Stimulated activated memory B cell treated with anti-CD40 and anti-IgM and Interleukin-4, amounts not matched to agents 10 μg/mL and 1 μg/mL and 100 μg/mL, for 72 hours (primary cell): ENCODE data around the gene PPM1L.

ENCODE experiments used
- ATAC-seq: fragments of 150-1000 bp; cut with Tn5 transposase; 2 replicates; pipeline ENCODE4 v1.10.0; 2021
- H3K27ac Mint-ChIP-seq: one replicate; pipeline ENCODE4 v1.8.0; 2022; ENCODE audit warnings: mild to moderate bottlenecking, mixed read lengths
- H3K27me3 Mint-ChIP-seq: one replicate; pipeline ENCODE4 v1.8.0; 2022; ENCODE audit warnings: mixed read lengths
- H3K36me3 Mint-ChIP-seq: one replicate; pipeline ENCODE4 v1.8.0; 2022; ENCODE audit warnings: mixed read lengths
- H3K4me1 Mint-ChIP-seq: one replicate; pipeline ENCODE4 v1.8.0; 2022; ENCODE audit warnings: mixed read lengths
- H3K4me3 Mint-ChIP-seq: one replicate; pipeline ENCODE4 v1.8.0; 2022; ENCODE audit warnings: mild to moderate bottlenecking, moderate library complexity, mixed read lengths
- H3K9me3 Mint-ChIP-seq: one replicate; pipeline ENCODE4 v1.8.0; 2022; ENCODE audit warnings: mixed read lengths

The PPM1L gene

DNA sequence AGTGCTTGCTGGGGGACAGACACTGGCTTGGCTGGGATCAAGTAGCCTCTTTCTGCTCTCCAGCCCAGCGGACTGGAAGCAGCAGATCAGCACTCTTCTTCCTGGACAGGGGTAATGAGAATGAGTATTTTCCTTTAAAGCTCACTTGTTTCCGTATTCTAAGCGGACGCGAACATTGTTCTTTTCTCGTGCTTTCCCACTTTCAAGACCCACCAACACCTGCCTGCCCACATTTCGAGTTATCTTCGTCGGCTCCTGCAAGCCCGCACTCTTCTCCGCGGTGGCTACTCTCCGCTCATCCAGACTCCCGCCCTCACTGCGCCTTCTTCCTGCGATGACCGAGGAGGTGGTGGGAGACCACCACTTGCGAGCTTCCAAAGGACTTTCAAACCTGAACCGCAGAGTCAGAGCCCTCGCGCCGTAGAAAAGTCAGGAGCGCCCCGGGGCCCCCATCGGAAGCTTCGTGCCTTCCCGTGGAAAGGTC is 1.6 kb upstream of the PPM1L start:
- no peak for ATAC-seq
- peaks cover 39% of the 10 kb centered on the region for H3K4me1 Mint-ChIP-seq
- peak overlapping the region; percentile 94 for H3K4me3 Mint-ChIP-seq
- H3K36me3 Mint-ChIP-seq, result no peaks in the 10 kb centered on the region
- no peaks in the 10 kb centered on the region for H3K9me3 Mint-ChIP-seq
- peaks cover 15% of the 10 kb centered on the region for H3K27me3 Mint-ChIP-seq
- peak overlapping the region; percentile 92 for H3K27ac Mint-ChIP-seq

- Mint-ChIP-seq H3K36me3 (no peaks in the 10 kb centered on the region), H3K27ac (peak overlapping the region; percentile 92), H3K4me1 (peaks cover 45% of the 10 kb centered on the region), H3K4me3 (peak overlapping the region; percentile 94), H3K27me3 (peaks cover 15% of the 10 kb centered on the region), H3K9me3 (no peaks in the 10 kb centered on the region)
- peak; percentile 92 for ATAC-seq
These were observed 930 bp upstream of the PPM1L start for GRCh38 chr3:160754855-160755747.

DNA sequence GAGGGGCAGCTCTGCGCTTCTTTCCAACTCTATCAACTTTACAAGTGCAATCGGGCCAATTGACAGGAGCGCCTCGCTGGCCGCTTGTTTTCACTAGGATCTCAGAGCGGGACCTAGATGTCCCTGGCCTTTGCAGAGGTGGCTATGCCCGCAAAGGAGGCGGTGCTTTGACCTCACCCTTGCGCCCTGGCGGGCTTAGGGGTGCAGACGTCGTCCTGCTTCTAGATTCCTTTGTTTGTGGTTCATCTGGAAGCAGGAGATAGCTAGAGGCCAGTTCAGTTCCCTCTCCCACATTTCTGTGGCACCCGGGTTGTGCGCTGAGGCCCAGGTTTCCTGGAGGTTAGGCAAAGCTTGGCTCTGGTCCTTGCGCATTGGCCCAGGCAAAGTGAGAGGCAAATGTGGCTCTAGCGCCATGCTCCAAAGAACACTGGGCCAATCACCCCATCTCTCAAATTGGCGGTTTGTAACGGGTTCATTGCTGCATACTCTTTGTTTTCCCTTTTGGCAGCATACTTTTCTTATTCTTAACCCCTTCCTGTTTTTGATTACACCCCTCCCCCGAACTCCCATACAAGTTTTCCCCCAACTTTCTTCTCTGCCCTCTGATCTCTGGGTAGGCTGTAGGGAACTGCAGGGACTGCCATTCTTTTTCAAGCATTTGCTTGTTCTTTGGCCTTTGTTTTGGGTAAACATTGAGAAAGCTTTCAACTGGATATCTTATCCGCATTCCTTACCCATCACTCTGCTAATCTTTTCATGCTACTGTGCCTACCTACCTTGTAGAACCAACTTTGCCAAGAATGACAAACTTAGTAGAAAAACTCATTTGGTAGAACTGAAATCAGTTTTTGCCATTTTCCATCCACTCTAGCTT is 1.4 kb downstream of the PPM1L start:
- Mint-ChIP-seq H3K4me1 (peaks cover 45% of the 10 kb centered on the region), H3K36me3 (peaks cover 5% of the 10 kb centered on the region), H3K9me3 (no peaks in the 10 kb centered on the region), H3K4me3 (peak overlapping the region; percentile 94), H3K27ac (no peak overlapping the region), H3K27me3 (peaks cover 15% of the 10 kb centered on the region)
- ATAC-seq, result no peak

- Mint-ChIP-seq H3K9me3 (no peaks in the 10 kb centered on the region), H3K4me3 (no peak overlapping the region), H3K27me3 (peaks cover 15% of the 10 kb centered on the region), H3K27ac (no peak overlapping the region), H3K4me1 (peaks cover 43% of the 10 kb centered on the region), H3K36me3 (peaks cover 5% of the 10 kb centered on the region)
- no peak for ATAC-seq
These were observed 3.0 kb downstream of the PPM1L start for GRCh38 chr3:160758929-160759577.

DNA sequence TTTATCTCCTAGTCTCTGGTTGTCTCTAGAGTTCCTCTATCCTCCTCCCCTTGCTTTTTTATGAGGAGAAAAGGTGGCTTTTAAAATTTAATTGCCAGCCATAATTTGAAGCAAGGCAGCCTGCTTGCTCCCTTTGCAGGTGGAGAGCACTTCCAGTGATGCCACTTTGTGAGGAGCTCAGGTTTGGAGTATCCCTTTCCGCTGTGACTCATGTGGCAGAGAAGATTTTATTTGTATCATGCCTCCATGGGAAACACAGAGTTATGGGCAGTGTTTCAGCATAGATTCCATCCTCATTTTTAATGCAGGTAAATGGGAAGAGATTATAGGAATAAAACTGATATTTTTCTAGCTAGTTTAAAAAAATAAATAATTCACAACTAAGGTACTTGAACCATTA is 7.0 kb downstream of the PPM1L start:
- no peak overlapping the region for H3K27ac Mint-ChIP-seq
- peaks cover 3% of the 10 kb centered on the region for H3K27me3 Mint-ChIP-seq
- no peak for ATAC-seq
- peaks cover 5% of the 10 kb centered on the region for H3K36me3 Mint-ChIP-seq
- peaks cover 14% of the 10 kb centered on the region for H3K4me1 Mint-ChIP-seq
- no peak overlapping the region for H3K4me3 Mint-ChIP-seq
- no peaks in the 10 kb centered on the region for H3K9me3 Mint-ChIP-seq

DNA sequence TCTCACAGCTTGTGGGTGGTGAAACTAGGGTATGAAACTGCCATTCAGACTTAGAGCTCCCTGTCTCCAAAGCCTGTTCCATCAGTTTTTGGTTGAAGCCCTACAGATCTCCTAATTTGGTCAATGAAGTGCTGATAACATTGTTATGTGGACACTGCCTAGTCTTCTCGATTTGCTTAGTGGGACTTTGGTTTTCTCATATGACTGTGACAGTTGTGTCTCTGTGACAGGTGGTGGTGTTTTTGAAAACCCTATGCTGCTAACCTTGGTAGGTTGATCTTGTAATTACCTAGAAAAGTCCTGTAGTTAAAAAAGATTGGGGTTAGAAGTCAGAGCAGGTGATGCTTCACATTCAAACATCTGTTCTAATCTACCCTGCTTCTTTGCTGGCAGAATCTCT is 9.2 kb downstream of the PPM1L start:
- Mint-ChIP-seq H3K4me3 (no peak overlapping the region), H3K27ac (no peak overlapping the region), H3K27me3 (no peaks in the 10 kb centered on the region), H3K36me3 (peaks cover 5% of the 10 kb centered on the region), H3K4me1 (no peaks in the 10 kb centered on the region), H3K9me3 (no peaks in the 10 kb centered on the region)
- no peak for ATAC-seq

- no peak for ATAC-seq
- Mint-ChIP-seq H3K36me3 (no peaks in the 10 kb centered on the region), H3K4me1 (no peaks in the 10 kb centered on the region), H3K4me3 (no peak overlapping the region), H3K27ac (no peak overlapping the region), H3K27me3 (no peaks in the 10 kb centered on the region), H3K9me3 (no peaks in the 10 kb centered on the region)
These were observed 12.0 kb downstream of the PPM1L start for GRCh38 chr3:160768031-160768430.

DNA sequence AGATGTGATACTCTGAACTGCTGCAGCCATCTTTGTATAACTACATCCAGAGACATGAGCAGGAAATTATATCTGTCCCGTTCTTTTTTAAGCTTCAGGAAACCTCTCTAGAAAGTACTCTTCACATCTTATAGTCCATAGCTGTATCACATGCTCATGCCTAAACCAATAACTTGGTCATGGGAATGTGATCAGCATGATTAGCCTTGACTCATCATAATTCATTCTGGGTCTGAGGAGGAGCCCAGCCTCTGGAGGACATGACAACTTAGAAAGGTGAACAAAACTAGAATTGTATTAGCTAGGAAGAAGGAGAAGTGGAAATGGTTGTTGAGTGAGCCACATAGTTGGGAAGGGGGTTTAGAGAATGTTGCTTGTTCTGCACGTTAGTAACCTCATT is 12.9 kb downstream of the PPM1L start:
- Mint-ChIP-seq H3K27ac (no peak overlapping the region), H3K4me3 (no peak overlapping the region), H3K4me1 (peaks cover 6% of the 10 kb centered on the region), H3K9me3 (no peaks in the 10 kb centered on the region), H3K36me3 (no peaks in the 10 kb centered on the region), H3K27me3 (no peaks in the 10 kb centered on the region)
- ATAC-seq, result no peak

DNA sequence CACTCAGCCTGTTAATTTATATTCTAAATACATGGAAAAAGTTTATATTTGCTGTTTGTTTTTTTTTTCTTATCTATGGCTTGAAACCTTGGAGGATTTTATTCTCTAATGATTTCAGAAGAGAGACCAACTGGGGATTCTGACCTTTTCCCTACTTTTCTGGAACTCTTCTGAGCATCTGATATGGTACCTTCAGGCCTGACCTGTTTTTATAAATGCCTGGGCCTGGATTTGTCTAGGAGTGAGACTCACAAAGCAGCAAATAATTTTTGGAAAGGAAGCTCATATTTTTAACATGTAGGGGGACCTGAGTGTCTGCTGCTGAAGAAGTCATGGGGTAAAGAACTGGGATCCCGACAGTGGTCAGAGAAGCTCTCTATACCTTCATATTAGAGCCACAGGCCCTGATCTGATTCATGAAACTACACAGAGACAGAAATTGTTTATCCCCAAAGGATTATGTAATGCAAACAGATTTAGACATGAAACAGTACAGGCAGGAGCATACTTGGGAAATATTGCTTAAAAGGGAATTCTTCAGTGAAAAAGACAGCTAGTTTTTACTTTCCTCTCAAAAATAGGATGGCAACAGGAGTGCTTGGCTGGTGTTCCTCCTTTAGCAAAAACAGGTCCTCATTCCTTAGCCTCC is 15.9 kb downstream of the PPM1L start:
- no peak for ATAC-seq
- peaks cover 17% of the 10 kb centered on the region for H3K4me1 Mint-ChIP-seq
- no peaks in the 10 kb centered on the region for H3K36me3 Mint-ChIP-seq
- no peak overlapping the region for H3K27ac Mint-ChIP-seq
- H3K4me3 Mint-ChIP-seq, result no peak overlapping the region
- H3K9me3 Mint-ChIP-seq, result no peaks in the 10 kb centered on the region
- H3K27me3 Mint-ChIP-seq, result no peaks in the 10 kb centered on the region

DNA sequence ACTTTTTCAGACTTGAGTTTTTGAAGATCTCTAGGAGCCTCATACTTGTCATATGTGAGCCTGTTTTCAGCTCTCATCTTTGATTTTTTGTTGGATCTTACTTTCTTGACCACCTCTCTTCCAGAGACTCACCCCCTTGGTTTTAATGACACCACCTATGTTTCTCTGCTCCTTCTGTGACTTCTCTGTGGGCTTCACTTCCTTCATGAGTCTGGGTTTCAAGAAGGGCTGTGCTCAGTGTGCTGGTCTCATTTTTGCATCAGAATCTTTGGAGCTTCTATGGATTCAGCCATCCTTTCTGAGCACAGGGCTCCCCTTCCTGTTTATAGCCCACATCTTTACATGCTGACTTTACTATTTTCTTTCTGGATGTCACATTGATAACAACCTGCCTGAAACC is 17.7 kb downstream of the PPM1L start:
- Mint-ChIP-seq H3K27me3 (no peaks in the 10 kb centered on the region), H3K27ac (no peak overlapping the region), H3K4me3 (no peak overlapping the region), H3K4me1 (peaks cover 17% of the 10 kb centered on the region), H3K9me3 (no peaks in the 10 kb centered on the region), H3K36me3 (no peaks in the 10 kb centered on the region)
- no peak for ATAC-seq

GRCh38 chr3:160774172-160774571 is 18.1 kb downstream of the PPM1L start:
- ATAC-seq, result no peak
- Mint-ChIP-seq H3K4me3 (no peak overlapping the region), H3K27me3 (no peaks in the 10 kb centered on the region)

DNA sequence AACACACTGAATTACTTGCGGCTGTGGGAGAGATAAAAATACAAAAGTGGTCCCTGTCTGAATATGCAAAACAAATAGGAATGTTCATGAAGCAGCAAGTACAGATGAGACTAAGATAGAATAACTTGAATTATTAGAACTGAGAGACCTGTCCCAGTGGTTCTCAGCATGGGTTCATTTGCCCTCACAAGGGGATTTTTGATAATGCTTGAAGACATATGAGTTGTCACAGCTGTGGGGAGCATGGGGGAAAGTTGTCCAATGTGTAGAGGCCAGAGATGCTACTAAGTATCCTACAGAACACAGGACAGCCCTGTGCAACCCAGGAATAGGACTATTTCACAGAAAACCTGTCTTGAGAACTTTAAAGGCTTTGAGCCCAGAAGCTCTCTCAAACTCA is 22.4 kb downstream of the PPM1L start:
- no peak overlapping the region for H3K4me3 Mint-ChIP-seq
- H3K27ac Mint-ChIP-seq, result no peak overlapping the region
- ATAC-seq, result no peak
- H3K36me3 Mint-ChIP-seq, result no peaks in the 10 kb centered on the region
- H3K27me3 Mint-ChIP-seq, result no peaks in the 10 kb centered on the region
- H3K9me3 Mint-ChIP-seq, result no peaks in the 10 kb centered on the region
- peaks cover 26% of the 10 kb centered on the region for H3K4me1 Mint-ChIP-seq

More at GRCh38 chr3:160774172-160774571, 18.1 kb downstream of the PPM1L start:
- Mint-ChIP-seq H3K36me3 (no peaks in the 10 kb centered on the region), H3K4me1 (peaks cover 17% of the 10 kb centered on the region), H3K27ac (no peak overlapping the region), H3K9me3 (no peaks in the 10 kb centered on the region)

DNA sequence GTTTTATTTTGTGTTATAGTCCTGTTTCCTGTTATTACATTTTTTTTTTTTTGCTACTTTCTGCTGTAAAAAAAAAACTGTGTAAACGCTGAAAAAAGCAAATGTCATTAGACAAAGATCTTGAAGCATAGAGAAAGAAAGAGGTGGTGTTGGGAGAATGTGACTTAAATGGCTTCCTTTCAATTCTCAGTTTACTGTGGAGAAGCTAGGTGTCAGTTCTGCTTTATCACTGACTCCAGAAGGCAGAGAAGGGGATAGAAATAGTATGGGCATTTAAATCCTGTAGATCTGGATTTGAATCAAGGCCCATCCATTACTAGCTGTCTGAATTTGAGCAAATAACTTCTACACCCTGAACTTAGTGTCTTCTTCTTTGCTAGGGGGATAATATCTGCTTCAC is 23.0 kb downstream of the PPM1L start:
- no peak for ATAC-seq
- H3K9me3 Mint-ChIP-seq, result no peaks in the 10 kb centered on the region
- peaks cover 20% of the 10 kb centered on the region for H3K4me1 Mint-ChIP-seq
- no peak overlapping the region for H3K27ac Mint-ChIP-seq
- H3K36me3 Mint-ChIP-seq, result no peaks in the 10 kb centered on the region
- H3K4me3 Mint-ChIP-seq, result no peak overlapping the region
- H3K27me3 Mint-ChIP-seq, result no peaks in the 10 kb centered on the region

- Mint-ChIP-seq H3K27ac (no peak overlapping the region), H3K4me1 (peaks cover 10% of the 10 kb centered on the region), H3K27me3 (no peaks in the 10 kb centered on the region), H3K36me3 (no peaks in the 10 kb centered on the region), H3K9me3 (no peaks in the 10 kb centered on the region), H3K4me3 (no peak overlapping the region)
- ATAC-seq, result no peak
These were observed 24.2 kb downstream of the PPM1L start for GRCh38 chr3:160780245-160780644.

DNA sequence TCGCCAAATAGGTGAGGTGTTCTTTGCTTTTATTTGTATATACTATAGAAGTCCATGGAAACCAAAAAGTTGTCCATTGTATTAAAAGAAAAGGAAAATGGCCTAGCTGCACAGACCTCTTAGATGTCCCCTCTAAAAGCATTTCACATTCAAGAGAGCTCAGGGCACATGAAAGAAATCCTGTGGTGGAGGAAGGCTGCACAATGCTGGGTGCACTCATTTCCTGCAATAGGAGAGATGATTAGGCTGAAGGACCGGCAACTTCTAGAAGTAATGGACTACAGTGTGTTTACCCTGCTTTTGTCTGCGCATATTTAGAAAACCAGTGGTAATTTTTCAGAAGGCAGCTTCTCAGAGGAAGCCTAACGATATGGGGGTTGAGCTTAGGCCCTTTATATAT is 25.4 kb downstream of the PPM1L start:
- ATAC-seq, result no peak
- Mint-ChIP-seq H3K9me3 (peaks cover 3% of the 10 kb centered on the region), H3K4me3 (no peak overlapping the region), H3K36me3 (peaks cover 6% of the 10 kb centered on the region), H3K4me1 (peaks cover 17% of the 10 kb centered on the region), H3K27ac (no peak overlapping the region), H3K27me3 (no peaks in the 10 kb centered on the region)
